ENCODE data around the gene GRN.
"Not testable (repeated sequence)": the region's sequence is repeated elsewhere in the genome, so short reads cannot be mapped to it uniquely, and the experiment has no call there.

GRN gene

DNA sequence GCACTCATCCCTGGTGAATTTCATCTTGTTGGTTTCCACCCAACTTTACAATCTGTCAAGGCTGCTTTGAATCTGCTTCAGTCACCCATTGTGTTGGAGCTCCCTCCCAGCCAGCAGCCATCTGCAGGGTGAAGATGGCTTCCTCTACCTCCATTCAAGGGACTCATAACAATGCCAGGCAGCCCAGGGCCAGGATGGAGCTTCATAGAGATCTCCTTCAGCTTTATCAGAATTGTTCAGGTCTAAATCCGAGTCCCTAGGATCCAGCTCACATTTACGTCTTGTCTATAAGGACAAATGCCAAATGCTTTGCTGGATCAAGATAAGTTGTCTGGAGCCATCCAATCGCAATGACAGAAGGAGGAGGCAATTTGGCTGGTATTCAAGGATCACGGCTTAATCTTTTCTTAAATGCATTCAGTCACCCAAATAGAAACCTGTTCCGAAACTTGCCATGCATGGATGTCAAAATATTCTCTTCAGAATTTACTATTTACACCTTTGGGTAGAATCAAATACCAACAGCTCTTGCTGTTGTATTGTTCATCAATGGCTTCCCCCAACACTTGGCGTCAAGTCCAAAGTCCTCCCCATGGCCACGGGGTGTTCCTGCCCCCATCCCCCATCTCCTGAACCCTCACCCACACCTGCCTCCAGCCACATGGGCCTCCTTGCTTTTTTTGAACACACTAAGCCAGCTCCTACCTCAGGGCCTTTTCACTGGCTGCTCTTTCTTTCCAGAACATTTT is 22.3 kb downstream of the GRN start:
- no peaks in the 10 kb centered on the region for H3K36me3 ChIP-seq (ENCODE audit: insufficient read depth, low read depth, low read length)
- no peaks in the 10 kb centered on the region; the same call in 1 of the 2 replicates for H3K4me1 ChIP-seq (ENCODE audit: insufficient read depth, low read length)
- H3K9me3 ChIP-seq (ENCODE audit: insufficient read depth, low read depth, low read length): no peaks in the 10 kb centered on the region
- H3K27ac ChIP-seq (ENCODE audit: low read length): no peak overlapping the region
- H3K27me3 ChIP-seq (ENCODE audit: insufficient read depth, low read length): peaks cover 30% of the 10 kb centered on the region
- no peak overlapping the region for H3K4me3 ChIP-seq (ENCODE audit: low read length)
- no peak overlapping the region for H3K9ac ChIP-seq (ENCODE audit: low read depth, low read length)

DNA sequence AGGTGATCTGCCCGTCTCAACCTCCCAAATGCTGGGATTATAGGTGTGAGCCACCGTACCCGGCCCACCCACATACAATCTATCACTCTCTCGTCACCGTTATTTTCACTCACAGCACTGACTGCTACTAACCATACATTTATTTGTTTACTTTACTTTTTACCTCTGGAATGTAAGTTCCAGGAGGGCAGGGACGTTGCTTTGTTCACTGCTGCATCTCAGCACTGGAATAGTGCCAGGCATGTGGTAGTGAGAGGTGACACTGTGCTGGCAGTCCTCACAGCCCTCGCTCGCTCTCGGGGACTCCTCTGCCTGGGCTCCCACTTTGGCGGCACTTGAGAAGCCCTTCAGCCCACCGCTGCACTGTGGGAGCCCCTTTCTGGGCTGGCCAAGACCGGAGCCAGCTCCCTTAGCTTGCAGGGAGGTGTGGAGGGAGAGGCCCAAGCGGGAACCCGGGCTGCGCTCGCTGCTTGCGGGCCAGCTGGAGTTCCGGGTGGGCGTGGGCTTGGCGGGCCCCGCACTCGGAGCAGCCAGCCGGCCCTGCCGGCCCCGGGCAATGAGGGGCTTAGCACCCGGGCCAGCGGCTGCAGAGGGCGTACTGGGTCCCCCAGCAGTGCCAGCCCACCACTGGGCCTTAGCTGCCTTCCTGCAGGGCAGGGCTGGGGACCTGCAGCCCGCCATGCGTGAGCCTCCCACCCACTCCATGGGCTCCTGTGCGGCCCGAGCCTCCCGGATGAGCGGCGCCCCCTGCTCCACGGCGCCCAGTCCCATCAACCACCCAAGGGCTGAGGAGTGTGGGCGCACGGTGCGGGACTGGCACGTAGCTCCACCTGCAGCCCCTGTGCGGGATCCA is 23.5 kb downstream of the GRN start:
- not testable (repeated sequence) for H3K27ac ChIP-seq (ENCODE audit: low read length); H3K36me3 ChIP-seq (ENCODE audit: insufficient read depth, low read depth, low read length); H3K9me3 ChIP-seq (ENCODE audit: insufficient read depth, low read depth, low read length); H3K4me1 ChIP-seq (ENCODE audit: insufficient read depth, low read length); H3K9ac ChIP-seq (ENCODE audit: low read depth, low read length); H3K4me3 ChIP-seq (ENCODE audit: low read length)
- peaks cover 30% of the 10 kb centered on the region for H3K27me3 ChIP-seq (ENCODE audit: insufficient read depth, low read length)

DNA sequence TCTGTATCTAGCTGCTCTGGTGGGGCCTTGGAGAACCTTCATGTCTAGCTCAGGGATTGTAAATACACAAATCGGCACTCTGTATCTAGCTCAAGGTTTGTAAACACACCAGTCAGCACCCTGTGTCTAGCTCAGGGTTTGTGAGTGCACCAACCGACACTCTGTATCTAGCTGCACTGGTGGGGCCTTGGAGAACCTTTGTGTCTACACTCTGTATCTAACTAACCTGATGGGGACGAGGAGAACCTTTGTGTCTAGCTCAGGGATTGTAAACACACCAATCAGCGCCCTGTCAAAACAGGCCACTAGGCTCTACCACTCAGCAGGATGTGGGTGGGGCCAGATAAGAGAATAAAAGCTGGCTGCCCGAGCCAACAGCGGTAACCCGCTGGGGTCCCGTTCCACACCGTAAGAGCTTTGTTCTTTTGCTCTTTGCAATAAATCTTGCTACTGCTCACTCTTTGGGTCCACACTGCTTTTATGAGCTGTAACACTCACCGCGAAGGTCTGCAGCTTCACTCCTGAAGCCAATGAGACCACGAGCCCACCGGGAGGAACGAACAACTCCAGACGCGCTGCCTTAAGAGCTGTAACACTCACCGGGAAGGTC is 24.4 kb downstream of the GRN start:
- not testable (repeated sequence) for H3K9ac ChIP-seq (ENCODE audit: low read depth, low read length); H3K4me3 ChIP-seq (ENCODE audit: low read length); H3K36me3 ChIP-seq (ENCODE audit: insufficient read depth, low read depth, low read length); H3K4me1 ChIP-seq (ENCODE audit: insufficient read depth, low read length); H3K9me3 ChIP-seq (ENCODE audit: insufficient read depth, low read depth, low read length); H3K27ac ChIP-seq (ENCODE audit: low read length)
- H3K27me3 ChIP-seq (ENCODE audit: insufficient read depth, low read length): peaks cover 25% of the 10 kb centered on the region

GRCh38 chr17:44372036-44372435 is 26.9 kb downstream of the GRN start:
- H3K36me3 ChIP-seq (ENCODE audit: insufficient read depth, low read depth, low read length): no peaks in the 10 kb centered on the region
- peaks cover 5% of the 10 kb centered on the region; the same call in 1 of the 2 replicates for H3K4me1 ChIP-seq (ENCODE audit: insufficient read depth, low read length)
- no peak overlapping the region for H3K9ac ChIP-seq (ENCODE audit: low read depth, low read length)
- H3K4me3 ChIP-seq (ENCODE audit: low read length): no peak overlapping the region
- peaks cover 11% of the 10 kb centered on the region; the same call in 1 of the 2 replicates for H3K27me3 ChIP-seq (ENCODE audit: insufficient read depth, low read length)
- no peak overlapping the region for H3K27ac ChIP-seq (ENCODE audit: low read length)
- H3K9me3 ChIP-seq (ENCODE audit: insufficient read depth, low read depth, low read length): no peaks in the 10 kb centered on the region

DNA sequence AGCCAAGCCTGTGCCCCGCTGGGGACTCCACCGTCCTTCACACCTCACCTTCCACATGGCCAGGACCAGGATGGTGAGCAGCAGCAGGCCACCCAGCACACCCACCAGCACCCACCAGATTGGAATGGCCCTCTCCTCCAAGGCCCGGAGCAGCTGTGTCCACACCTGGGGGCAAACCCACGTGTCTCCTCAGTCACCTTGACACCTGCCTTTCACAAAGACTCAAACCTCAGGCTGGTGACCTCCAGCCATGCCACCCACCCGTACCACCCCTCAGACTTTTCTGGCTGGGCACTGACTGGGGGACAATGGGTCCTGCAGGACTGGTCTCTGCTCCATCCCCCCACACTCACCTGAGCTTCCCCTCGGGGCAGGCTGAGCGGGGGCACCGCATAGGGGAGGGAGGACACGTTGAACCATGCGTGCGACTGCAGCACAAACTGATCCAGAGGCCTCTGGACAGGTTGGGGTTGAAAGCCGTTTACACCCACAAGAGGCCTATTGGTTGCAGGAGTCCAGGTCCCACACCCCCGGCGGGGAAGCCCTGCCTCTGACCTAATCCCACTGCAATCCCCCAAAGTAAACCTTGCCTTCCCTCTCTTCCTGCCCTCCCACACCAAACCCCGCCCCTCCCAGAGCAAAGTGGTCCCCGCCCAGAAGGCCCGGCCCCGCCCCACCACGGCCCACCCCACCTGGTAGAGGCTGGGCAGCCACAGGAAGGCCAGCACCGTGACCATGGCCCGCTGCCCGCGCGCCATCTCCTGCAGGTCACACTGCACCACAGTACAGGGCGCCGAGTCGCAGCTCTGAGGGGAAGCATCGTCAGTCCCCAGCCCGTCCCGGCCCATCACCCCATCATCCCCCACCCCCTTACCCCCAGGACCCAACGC is 29.4 kb downstream of the GRN start:
- no peaks in the 10 kb centered on the region for H3K9me3 ChIP-seq (ENCODE audit: insufficient read depth, low read depth, low read length)
- no peak overlapping the region for H3K27ac ChIP-seq (ENCODE audit: low read length)
- H3K36me3 ChIP-seq (ENCODE audit: insufficient read depth, low read depth, low read length): no peaks in the 10 kb centered on the region
- H3K4me3 ChIP-seq (ENCODE audit: low read length): peak overlapping the region; percentile 59; the same call in 1 of the 2 replicates
- peak overlapping the region; percentile 53; the same call in 1 of the 2 replicates for H3K9ac ChIP-seq (ENCODE audit: low read depth, low read length)
- peaks cover 5% of the 10 kb centered on the region; the same call in 1 of the 2 replicates for H3K4me1 ChIP-seq (ENCODE audit: insufficient read depth, low read length)
- H3K27me3 ChIP-seq (ENCODE audit: insufficient read depth, low read length): peaks cover 6% of the 10 kb centered on the region; the same call in 1 of the 2 replicates

DNA sequence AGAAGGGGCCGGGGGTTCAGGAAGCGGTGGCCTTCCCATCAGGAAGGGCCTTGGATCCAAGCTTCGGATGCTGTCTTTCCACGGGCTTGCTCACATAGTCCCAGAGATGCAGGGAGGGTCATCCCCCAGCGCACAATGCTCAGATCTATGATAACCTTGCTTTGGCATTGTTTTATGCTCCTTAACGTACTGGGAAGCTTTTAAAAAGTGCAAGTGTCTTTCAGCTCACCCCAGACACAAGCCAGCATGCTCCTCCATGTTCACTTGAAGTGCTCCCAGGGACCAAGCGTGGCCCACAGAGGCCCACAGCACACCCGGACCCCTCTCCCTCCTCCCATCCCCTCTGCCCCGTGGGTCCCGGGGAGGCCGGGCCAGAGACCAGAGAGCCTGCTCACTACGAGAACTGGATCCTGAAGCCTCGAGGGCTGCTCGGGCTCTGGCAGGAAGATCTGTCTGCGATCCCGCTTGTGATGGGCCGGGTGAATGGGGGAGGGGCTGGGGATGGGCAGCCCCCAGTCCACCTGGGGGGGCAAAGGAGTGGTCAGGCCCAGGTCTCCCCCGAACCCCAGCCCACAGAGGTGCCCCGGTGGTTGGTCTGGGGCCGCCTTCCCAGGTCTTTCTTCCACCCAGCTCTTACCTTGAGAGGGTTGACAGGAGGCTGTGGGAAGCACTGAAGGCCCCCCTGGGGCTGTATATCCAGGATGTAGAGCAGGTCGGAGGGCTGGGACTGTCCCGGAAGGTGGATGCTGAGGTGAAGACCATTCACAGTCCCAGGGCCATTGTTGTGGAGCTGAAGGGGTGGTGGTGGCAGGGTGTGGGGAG is 30.3 kb downstream of the GRN start:
- H3K36me3 ChIP-seq (ENCODE audit: insufficient read depth, low read depth, low read length): no peaks in the 10 kb centered on the region
- peaks cover 6% of the 10 kb centered on the region; the same call in 1 of the 2 replicates for H3K27me3 ChIP-seq (ENCODE audit: insufficient read depth, low read length)
- H3K4me3 ChIP-seq (ENCODE audit: low read length): peak overlapping the region; percentile 52; the same call in 1 of the 2 replicates
- peaks cover 5% of the 10 kb centered on the region; the same call in 1 of the 2 replicates for H3K4me1 ChIP-seq (ENCODE audit: insufficient read depth, low read length)
- no peaks in the 10 kb centered on the region for H3K9me3 ChIP-seq (ENCODE audit: insufficient read depth, low read depth, low read length)
- no peak overlapping the region; the same call in 1 of the 2 replicates for H3K9ac ChIP-seq (ENCODE audit: low read depth, low read length)
- no peak overlapping the region for H3K27ac ChIP-seq (ENCODE audit: low read length)

DNA sequence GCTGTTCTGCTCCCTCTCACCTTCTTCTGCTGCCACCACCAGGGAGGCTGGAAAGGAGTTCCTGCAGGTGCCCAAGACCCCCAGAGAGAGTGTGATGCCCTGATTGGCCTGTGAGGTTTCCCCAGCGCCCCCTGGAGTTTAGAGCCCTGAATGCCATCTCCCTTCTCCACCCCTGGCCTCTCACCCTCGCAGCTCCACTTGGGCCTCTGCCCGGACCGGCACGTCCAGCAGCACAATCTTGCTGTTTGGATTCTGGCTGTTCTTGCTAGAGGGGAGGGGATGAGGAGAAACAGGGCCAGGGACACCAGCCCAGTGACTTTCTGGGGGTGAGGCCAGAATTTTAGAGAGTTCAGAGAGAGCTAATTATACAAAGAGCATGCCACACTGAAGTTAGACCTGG is 31.0 kb downstream of the GRN start:
- Histone ChIP-seq H3K9me3 (ENCODE audit: insufficient read depth, low read depth, low read length) (no peaks in the 10 kb centered on the region), H3K27ac (ENCODE audit: low read length) (no peak overlapping the region), H3K27me3 (ENCODE audit: insufficient read depth, low read length) (peaks cover 6% of the 10 kb centered on the region; the same call in 1 of the 2 replicates), H3K4me3 (ENCODE audit: low read length) (no peak overlapping the region), H3K4me1 (ENCODE audit: insufficient read depth, low read length) (peaks cover 5% of the 10 kb centered on the region; the same call in 1 of the 2 replicates), H3K36me3 (ENCODE audit: insufficient read depth, low read depth, low read length) (no peaks in the 10 kb centered on the region), H3K9ac (ENCODE audit: low read depth, low read length) (no peak overlapping the region)

GRCh38 chr17:44376779-44377178 is 31.7 kb downstream of the GRN start:
- Histone ChIP-seq H3K27ac (ENCODE audit: low read length) (no peak overlapping the region), H3K9ac (ENCODE audit: low read depth, low read length) (no peak overlapping the region), H3K27me3 (ENCODE audit: insufficient read depth, low read length) (peaks cover 6% of the 10 kb centered on the region; the same call in 1 of the 2 replicates), H3K4me1 (ENCODE audit: insufficient read depth, low read length) (peaks cover 5% of the 10 kb centered on the region; the same call in 1 of the 2 replicates), H3K36me3 (ENCODE audit: insufficient read depth, low read depth, low read length) (no peaks in the 10 kb centered on the region), H3K4me3 (ENCODE audit: low read length) (no peak overlapping the region), H3K9me3 (ENCODE audit: insufficient read depth, low read depth, low read length) (no peaks in the 10 kb centered on the region)

DNA sequence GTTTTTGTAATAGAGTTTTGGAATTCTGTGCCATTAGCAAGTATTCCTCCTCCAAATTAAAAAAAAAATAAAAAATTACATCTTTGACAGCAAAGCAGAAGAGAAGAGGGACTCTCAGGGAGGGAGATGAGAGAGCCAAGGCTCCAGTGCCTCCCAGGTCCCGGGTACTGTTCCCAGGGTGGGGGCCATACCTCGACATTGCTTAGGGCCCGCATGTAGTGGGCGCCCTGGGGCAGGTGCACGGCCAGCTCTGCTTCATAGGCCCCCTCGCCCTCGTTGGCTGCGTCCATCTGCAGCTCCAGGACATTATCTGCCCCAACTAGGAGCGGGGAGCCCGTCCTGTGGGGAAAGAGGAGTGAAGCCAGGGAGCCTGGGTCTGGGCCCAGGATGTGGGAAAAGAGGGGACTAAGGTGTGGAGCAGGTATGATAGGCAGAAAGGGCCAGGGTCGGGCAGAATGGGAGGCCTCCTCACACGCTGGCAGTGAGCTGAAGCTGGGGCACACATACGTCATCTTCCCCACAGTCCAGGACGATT is 33.1 kb downstream of the GRN start:
- Histone ChIP-seq H3K36me3 (ENCODE audit: insufficient read depth, low read depth, low read length) (no peaks in the 10 kb centered on the region), H3K27me3 (ENCODE audit: insufficient read depth, low read length) (peaks cover 19% of the 10 kb centered on the region), H3K27ac (ENCODE audit: low read length) (no peak overlapping the region), H3K4me1 (ENCODE audit: insufficient read depth, low read length) (peaks cover 5% of the 10 kb centered on the region; the same call in 1 of the 2 replicates), H3K4me3 (ENCODE audit: low read length) (no peak overlapping the region), H3K9ac (ENCODE audit: low read depth, low read length) (no peak overlapping the region), H3K9me3 (ENCODE audit: insufficient read depth, low read depth, low read length) (no peaks in the 10 kb centered on the region)

DNA sequence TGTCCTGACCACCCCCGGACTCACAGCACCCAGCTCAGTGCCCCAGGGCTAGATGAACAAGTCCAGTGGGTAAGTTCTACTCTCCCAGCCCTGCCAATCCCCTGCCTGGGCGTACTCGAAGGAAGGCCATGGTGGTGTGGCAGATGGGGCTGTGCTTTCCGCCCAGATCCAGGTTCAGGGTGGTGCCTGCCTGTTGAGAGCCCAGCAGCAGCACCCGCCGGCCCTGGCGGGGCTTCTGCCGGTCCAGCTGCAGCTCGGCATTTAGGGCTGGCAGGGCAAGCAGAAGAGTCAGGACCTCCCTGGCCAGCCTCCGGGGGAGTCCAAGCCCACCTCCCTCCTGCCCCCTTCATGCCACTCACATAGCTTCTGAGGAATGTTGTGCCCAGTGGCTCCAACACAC is 34.8 kb downstream of the GRN start:
- peaks cover 3% of the 10 kb centered on the region; the same call in 1 of the 2 replicates for H3K4me1 ChIP-seq (ENCODE audit: insufficient read depth, low read length)
- no peak overlapping the region for H3K9ac ChIP-seq (ENCODE audit: low read depth, low read length)
- H3K27me3 ChIP-seq (ENCODE audit: insufficient read depth, low read length): peaks cover 36% of the 10 kb centered on the region
- H3K27ac ChIP-seq (ENCODE audit: low read length): no peak overlapping the region
- no peaks in the 10 kb centered on the region for H3K36me3 ChIP-seq (ENCODE audit: insufficient read depth, low read depth, low read length)
- no peaks in the 10 kb centered on the region for H3K9me3 ChIP-seq (ENCODE audit: insufficient read depth, low read depth, low read length)
- no peak overlapping the region for H3K4me3 ChIP-seq (ENCODE audit: low read length)
